Activated naive CD8-positive, alpha-beta T cell treated with anti-CD3 and anti-CD28 coated beads, Interleukin-2, amount 10 ng/mL, durations not matched to agents 7 days and 5 days (primary cell): ENCODE results near the gene ZNF845. TPM values are rescaled to one million over a fixed set of nuclear protein-coding genes. Genes with fewer than 3 reads are reported as not detected.
"Not testable (repeated sequence)": the region's sequence is repeated elsewhere in the genome, so short reads cannot be mapped to it uniquely, and the experiment has no call there.

Source experiments
- ATAC-seq: fragments of 150-1000 bp; cut with Tn5 transposase; one replicate; pipeline ENCODE4 v1.10.0; 2021; ENCODE audit warnings: low read depth, moderate library complexity
- POLR2A ChIA-PET: fragments of 350-600 bp; sonication (Branson Sonifier 250); formaldehyde crosslinking; loops from one replicate; lab custom pipeline; 2021; ENCODE audit warnings: antibody characterized with exemption; lab: Charles Lee
- DNase-seq: peaks from one replicate; pipeline ENCODE4 v3.0.0; 2021
- H3K27ac Mint-ChIP-seq: one replicate; pipeline ENCODE4 v1.8.0; 2022; ENCODE audit warnings: mild to moderate bottlenecking, mixed read lengths
- H3K27me3 Mint-ChIP-seq: one replicate; pipeline ENCODE4 v1.8.0; 2022; ENCODE audit warnings: mild to moderate bottlenecking, moderate library complexity, mixed read lengths
- H3K36me3 Mint-ChIP-seq: one replicate; pipeline ENCODE4 v1.8.0; 2021; ENCODE audit warnings: mild to moderate bottlenecking, mixed read lengths
- H3K4me1 Mint-ChIP-seq: one replicate; pipeline ENCODE4 v1.8.0; 2021; ENCODE audit warnings: mixed read lengths
- H3K4me3 Mint-ChIP-seq: one replicate; pipeline ENCODE4 v1.8.0; 2022; ENCODE audit warnings: mild to moderate bottlenecking, moderate library complexity, mixed read lengths
- H3K9me3 Mint-ChIP-seq: one replicate; pipeline ENCODE4 v1.8.0; 2021; ENCODE audit warnings: mixed read lengths
- total RNA-seq, 2 experiments: library from RNA; stranded (reverse); gene quantifications; one replicate each; pipeline ENCODE4 v1.2.3, GENCODE V29; 2021

The ZNF845 gene
- total RNA-seq = 10 to 100 TPM; 13.0 to 13.1 TPM

DNA sequence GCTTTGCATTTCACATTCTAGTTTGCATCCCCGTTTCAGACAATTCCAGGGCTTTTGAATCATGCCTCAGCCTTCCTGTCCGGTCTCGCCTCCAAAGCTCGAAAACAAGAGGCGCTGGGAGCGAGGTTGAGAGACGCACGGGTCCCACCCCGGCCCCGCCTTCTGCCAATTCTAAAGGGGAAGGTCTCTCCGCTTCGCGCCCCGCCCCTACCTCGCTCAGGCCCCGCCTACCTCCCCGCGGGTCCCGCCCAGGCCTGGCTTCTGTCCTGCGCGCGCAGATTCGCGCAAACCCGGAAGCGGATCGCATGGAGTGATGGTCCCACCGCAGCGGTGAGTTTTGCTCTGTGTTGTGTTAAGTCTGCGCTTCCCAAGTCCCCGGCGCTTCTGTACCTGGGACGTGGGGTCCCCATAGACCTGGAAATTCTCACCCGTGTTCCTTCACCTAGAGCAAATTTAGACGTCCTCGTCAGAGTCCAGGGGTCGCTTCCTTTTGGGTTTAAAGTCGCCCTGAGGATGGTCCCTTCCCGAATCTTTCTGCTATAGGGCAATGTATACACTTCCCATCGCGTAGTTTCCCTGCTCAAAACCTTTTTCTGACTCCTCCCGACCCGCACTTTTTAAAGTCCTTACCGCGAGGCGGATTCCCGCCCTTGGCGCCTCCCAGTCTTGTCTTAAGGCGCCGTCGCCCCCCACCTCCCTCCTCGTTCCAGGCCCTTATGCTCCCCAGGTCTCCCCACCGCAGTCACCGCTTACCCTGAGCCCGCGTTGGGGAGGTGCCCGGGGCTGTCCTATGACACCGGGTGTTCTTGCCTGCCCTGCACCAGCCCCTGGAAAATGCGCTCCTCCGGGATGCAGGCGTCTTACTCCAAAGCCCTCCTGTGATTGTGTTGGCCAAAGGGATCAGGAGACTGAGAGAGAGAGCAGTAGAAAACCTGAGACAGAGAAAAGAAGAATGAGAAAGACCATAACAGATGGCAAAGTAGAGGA is at the start of gene ZNF845:
TSS of gene ZNF845 (plus strand) at position 287 of the 987 bp plus-strand sequence. CDS start 7,559 bp downstream, outside the sequence.
- peaks cover 35% of the 10 kb centered on the region for H3K36me3 Mint-ChIP-seq
- POLR2A ChIA-PET = interaction anchor here (0.7 to 1.7 kb wide), 3 partner anchors 33 to 1162 kb away, joined by 3 to 5 read pairs (median 4); partner anchors contain the start of genes ZNF765 and ZNF836
- H3K4me3 Mint-ChIP-seq = peak within 1 kb of the TSS; percentile 89
- peaks cover 12% of the 10 kb centered on the region for H3K4me1 Mint-ChIP-seq
- peak within 1 kb of the TSS; percentile 86 for H3K27ac Mint-ChIP-seq
- peaks cover 14% of the 10 kb centered on the region for H3K9me3 Mint-ChIP-seq
- peak; percentile 97 for ATAC-seq
- H3K27me3 Mint-ChIP-seq = no peaks in the 10 kb centered on the region
- peak; percentile 99 for DNase-seq

DNA sequence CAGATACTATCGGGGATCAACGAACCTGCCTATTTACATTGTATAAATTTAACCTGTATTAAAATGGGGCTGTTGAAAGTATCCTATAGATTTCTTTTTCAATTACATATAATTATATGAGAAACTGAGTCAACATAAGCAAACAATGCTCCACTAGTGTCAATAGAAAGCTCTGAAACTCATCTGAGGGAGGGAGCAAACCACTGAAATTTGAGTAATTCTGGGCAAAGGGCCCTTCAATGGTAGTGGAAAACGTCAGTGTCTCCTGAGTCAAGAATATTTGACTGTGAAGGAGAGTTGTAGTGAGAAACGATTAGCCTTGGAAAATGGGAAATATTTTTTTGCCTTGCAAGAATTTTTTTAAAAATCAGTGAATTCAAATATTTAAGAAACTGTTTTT is 48.5 kb upstream of the ZNF845 start:
- Mint-ChIP-seq H3K36me3 (no peaks in the 10 kb centered on the region), H3K9me3 (peaks cover 11% of the 10 kb centered on the region), H3K27ac (no peak overlapping the region), H3K4me1 (no peaks in the 10 kb centered on the region), H3K4me3 (no peak overlapping the region), H3K27me3 (no peaks in the 10 kb centered on the region)
- no peak for DNase-seq
- no peak for ATAC-seq
- POLR2A ChIA-PET = no interaction called here

DNA sequence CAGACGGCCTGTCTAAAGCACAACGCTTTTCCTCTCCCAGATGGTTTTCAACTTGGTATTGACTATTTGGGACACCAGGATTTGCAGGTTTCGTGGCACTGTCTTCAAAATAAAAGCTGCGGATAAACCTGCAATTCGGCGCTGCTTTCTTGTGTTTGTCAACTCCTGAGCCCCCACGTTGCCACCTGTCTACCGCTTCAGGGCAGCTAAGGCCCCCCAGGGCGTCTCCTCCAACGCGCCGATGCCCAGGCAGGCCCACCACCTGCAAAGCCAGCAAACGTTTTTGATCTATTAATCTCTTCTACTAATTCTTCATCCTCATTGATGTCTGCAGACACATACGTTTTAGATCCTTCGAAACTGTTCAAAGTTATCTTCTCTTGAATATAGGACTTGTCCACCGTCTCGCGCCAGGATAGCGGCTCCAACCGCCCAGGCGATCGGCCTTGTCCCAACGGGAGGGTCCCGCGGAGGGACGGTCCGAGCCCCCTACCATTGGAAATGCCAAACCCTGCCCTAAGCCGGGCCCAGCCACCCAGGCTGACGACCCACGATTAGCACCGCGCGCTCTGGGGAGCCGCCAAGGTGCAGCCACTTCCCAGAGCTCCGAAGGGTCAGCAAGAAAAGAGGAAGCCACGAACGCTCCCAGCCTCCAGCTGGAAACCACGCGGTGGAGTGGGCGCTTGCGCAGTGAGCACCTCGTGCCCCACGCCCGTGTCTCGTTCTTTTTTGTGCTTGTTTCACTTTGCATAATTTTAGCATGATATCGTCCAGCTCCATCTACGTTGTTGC is 42.6 kb upstream of the ZNF845 start:
- POLR2A ChIA-PET = no interaction called here
- Mint-ChIP-seq H3K27me3 (no peaks in the 10 kb centered on the region), H3K27ac (no peak overlapping the region), H3K4me1 (no peaks in the 10 kb centered on the region), H3K4me3 (no peak overlapping the region), H3K36me3 (no peaks in the 10 kb centered on the region), H3K9me3 (peaks cover 26% of the 10 kb centered on the region)
- no peak for ATAC-seq
- DNase-seq = no peak

DNA sequence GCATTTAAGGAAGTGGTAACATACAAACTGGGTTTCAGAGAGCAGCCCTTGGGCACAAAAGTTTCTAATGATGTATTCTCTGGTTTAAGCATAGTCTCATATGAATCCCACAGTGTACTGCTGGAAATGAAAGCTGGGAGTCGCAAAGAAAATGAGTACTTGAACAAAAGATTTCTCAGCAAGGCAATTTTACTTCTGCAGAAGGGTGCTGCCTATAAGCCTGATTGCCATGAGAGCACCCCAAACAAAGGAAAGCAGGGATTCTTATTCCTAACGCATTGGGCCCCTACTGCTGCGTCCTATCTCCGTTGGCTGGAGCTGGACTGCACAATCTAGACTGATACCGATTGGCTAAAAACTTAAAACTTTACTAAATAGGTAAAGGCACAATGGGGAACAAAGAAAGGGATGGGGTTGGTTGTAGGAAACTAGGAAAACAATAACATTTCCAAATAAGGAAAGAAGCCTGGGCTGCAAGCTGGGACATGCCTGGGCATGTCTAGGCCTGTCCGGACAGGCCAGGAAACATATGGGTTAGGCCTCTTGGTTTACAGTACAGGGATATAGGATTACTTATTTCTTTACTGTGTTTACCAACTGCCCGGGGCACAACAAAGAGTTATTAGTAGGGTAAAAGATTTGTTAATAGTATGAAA is 38.6 kb upstream of the ZNF845 start:
- H3K27me3 Mint-ChIP-seq = no peaks in the 10 kb centered on the region
- POLR2A ChIA-PET = no interaction called here
- H3K27ac Mint-ChIP-seq = no peak overlapping the region
- DNase-seq = no peak
- no peak overlapping the region for H3K4me3 Mint-ChIP-seq
- H3K36me3 Mint-ChIP-seq = no peaks in the 10 kb centered on the region
- no peaks in the 10 kb centered on the region for H3K4me1 Mint-ChIP-seq
- H3K9me3 Mint-ChIP-seq = peaks cover 26% of the 10 kb centered on the region
- ATAC-seq = no peak

DNA sequence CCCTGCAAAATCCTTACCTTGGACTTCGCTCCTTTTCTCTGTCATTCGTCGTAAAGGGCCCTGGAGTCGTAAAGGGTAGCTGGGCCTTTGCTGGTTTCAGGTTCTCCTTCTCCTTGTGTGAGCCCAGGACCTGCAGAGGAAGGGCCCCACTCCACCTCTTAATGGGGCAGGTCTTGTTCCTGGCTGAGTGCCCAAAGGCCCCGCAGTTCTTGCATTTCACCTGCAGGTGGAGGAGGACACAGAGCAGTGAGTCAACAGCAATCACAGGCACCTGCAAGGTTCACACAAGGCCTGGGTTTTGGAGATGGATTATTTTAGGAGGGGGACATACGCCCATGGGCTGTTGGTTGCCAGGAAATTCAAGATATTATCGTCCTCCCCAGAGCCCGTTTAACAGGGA is 32.2 kb upstream of the ZNF845 start:
- ATAC-seq, DNase-seq, H3K4me3 Mint-ChIP-seq, H3K27me3 Mint-ChIP-seq, H3K36me3 Mint-ChIP-seq, H3K4me1 Mint-ChIP-seq, POLR2A ChIA-PET, H3K27ac Mint-ChIP-seq: not testable (repeated sequence)
- H3K9me3 Mint-ChIP-seq = peaks cover 16% of the 10 kb centered on the region

DNA sequence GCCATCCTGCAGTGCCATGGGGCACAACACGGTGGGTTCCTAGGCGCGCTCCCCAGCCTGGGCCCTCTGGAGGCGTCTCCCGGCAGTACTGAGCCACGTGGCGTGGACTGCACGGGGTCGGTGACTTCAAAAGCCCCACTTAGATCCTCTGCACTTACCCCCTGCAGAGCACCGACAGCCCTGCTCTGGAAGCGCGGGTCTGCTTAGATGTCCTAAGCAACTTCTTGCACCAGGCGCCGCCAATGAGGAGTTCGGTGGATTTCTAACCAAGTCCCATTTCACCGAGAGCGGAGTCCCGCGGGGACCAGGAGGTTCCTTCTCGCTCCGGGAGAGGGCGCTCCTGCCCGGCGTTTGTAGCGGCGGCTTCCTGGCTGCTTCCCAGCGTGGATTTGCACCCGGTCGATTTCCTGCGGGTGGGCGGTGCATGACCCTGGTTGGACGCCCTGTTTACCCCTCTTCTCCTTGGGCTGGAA is 25.2 kb upstream of the ZNF845 start:
- peaks cover 6% of the 10 kb centered on the region for H3K27me3 Mint-ChIP-seq
- peak; percentile 37 for DNase-seq
- no peak overlapping the region for H3K27ac Mint-ChIP-seq

DNA sequence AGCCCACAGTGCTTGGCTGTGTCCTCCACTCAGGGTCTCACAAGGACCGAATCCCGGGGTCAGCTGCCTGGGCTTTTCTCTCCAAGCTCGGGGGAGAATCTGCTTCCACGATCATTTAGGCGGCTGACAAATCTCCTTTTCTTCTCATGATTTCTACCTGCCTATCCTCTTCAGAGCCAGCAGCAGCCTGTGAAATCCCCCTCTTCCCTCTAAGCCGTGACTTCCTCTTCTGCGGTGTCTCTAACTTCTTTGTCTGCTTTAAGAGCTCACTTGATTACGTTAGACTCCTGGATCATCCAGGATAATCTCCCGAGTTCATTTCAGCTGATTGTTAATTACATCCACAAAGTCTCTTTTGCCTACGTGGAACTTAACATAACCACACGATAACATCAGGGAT is 22.5 kb upstream of the ZNF845 start:
- Mint-ChIP-seq H3K9me3 (peaks cover 25% of the 10 kb centered on the region), H3K4me3 (no peak overlapping the region), H3K27ac (no peak overlapping the region), H3K27me3 (peaks cover 6% of the 10 kb centered on the region), H3K36me3 (peaks cover 2% of the 10 kb centered on the region), H3K4me1 (no peaks in the 10 kb centered on the region)
- POLR2A ChIA-PET = no interaction called here
- ATAC-seq (no peak), DNase-seq (no peak)

More for the DNA sequence above, 25.2 kb upstream of the ZNF845 start:
- Mint-ChIP-seq H3K4me3 (peak overlapping the region; percentile 42), H3K36me3 (peaks cover 2% of the 10 kb centered on the region), H3K9me3 (peaks cover 23% of the 10 kb centered on the region), H3K4me1 (no peaks in the 10 kb centered on the region)
- no peak for ATAC-seq
- POLR2A ChIA-PET = no interaction called here

DNA sequence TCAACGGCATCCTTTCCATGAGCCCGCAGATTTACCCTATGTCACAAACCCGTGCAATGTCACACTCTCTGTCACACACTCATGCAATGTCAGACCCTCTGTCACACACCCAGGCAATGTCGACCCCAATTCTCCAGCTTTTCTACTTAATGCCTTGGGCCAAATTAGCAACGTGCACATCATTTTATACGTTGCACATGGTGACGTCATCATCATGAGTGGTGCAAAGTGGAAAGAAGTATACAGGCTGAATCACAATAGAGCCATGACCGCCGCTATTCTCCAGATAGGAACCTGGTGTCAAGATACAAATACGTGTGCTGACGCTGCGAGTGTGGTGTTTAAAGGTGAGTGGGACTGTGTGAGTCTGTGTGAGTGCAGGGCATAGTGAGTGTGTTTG is 21.7 kb upstream of the ZNF845 start:
- DNase-seq (no peak), ATAC-seq (no peak)
- POLR2A ChIA-PET = no interaction called here
- Mint-ChIP-seq H3K9me3 (peaks cover 24% of the 10 kb centered on the region), H3K4me1 (no peaks in the 10 kb centered on the region), H3K4me3 (no peak overlapping the region), H3K36me3 (peaks cover 2% of the 10 kb centered on the region), H3K27me3 (peaks cover 2% of the 10 kb centered on the region), H3K27ac (no peak overlapping the region)

DNA sequence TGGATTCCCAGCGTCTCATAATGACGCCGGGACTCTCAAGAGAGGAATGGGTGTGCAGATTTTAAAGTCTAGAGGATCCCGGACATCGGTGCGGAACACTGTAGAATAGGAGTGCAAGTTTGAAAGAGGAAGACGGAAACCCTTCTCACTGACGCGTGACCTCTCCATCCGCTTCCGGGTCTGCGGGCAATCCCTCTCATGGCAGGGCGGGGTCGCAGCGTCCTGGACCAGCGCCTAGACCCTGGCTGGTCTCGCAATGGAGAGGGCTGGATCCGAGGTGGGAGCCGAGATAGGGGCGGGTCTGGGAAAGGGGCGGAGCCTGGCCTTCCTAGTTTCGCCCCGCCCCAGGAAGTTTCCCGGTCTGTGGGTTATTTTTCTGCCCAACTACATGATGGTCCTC is 4.6 kb upstream of the ZNF845 start:
- POLR2A ChIA-PET = no interaction called here
- peaks cover 29% of the 10 kb centered on the region for H3K9me3 Mint-ChIP-seq
- peaks cover 3% of the 10 kb centered on the region for H3K4me1 Mint-ChIP-seq
- no peaks in the 10 kb centered on the region for H3K27me3 Mint-ChIP-seq
- ATAC-seq (no peak), DNase-seq (peak; percentile 50)
- peak overlapping the region; percentile 61 for H3K4me3 Mint-ChIP-seq
- H3K36me3 Mint-ChIP-seq = peaks cover 13% of the 10 kb centered on the region
- peak overlapping the region; percentile 32 for H3K27ac Mint-ChIP-seq

DNA sequence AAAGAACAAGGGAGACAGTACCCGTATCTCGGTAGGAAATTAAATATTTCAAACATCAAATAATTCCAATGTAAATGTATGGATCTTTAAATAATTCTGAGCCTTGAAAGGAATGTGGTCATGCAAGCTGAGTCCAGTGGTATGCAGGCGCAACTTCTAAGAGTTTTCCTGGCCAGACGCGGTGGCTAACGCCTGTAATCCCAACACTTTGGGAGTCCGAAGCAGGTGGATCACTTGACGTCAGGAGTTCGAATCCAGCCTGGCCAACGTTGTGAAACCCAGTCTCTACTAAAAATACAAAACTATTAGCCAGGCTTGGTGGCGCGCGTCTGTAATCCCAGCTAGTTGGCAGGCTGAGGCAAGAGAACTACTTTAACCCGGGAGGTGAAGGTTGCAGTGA is 1.1 kb upstream of the ZNF845 start:
- POLR2A ChIA-PET = interaction anchor here (0.6 to 1.7 kb wide), 3 partner anchors 62 to 1161 kb away, joined by 3 to 5 read pairs (median 3); partner anchors contain the start of genes ZNF765 and ZNF836
- no peak overlapping the region for H3K27ac Mint-ChIP-seq
- DNase-seq (no peak), ATAC-seq (no peak)
- H3K4me1 Mint-ChIP-seq = peaks cover 12% of the 10 kb centered on the region
- H3K9me3 Mint-ChIP-seq = peaks cover 22% of the 10 kb centered on the region
- H3K4me3 Mint-ChIP-seq = peak overlapping the region; percentile 71
- H3K27me3 Mint-ChIP-seq = no peaks in the 10 kb centered on the region
- H3K36me3 Mint-ChIP-seq = peaks cover 28% of the 10 kb centered on the region

DNA sequence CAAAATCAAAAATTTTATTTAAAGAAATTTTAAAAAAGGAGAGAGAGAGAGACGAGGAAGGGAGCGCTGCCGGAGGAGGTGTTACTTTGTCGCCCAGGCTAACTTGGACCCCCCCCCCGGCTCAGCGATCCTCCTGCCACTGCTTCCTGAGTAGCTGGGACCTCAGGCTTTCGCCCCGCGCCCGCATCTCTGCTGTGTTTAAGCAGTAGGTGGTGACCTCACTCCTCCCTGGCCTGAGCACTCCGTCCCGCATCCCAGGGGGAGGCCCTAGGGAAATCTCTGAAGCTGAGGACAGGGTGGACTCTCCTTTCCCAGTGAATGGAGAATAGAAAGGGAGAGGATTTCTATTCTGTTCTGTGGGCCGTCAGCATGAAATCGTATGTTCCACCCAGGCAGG is 485 bp upstream of the ZNF845 start:
- Mint-ChIP-seq H3K36me3 (peaks cover 34% of the 10 kb centered on the region), H3K9me3 (peaks cover 18% of the 10 kb centered on the region), H3K4me3 (peak overlapping the region; percentile 89)

DNA sequence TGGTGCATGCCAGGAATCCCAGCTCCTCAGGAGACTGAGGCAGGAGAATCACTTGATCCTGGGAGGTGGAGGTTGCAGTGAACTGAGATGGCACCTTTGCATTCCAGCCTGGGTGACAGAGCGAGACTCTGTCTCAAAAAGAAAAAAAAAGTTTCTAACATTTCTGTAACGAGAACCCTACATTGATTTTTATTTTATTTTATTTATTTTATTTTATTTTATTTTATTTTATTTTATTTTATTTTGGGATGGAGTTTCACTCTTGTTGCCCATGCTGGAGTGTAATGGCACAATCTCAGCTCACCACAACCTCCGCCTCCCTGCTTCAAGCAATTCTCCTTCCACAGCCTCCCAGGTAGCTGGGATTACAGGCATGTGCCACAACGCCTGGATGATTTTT is 10.9 kb downstream of the ZNF845 start:
- Mint-ChIP-seq H3K9me3 (peaks cover 37% of the 10 kb centered on the region), H3K36me3 (peaks cover 91% of the 10 kb centered on the region)
- POLR2A ChIA-PET, H3K4me3 Mint-ChIP-seq, DNase-seq, H3K4me1 Mint-ChIP-seq, H3K27me3 Mint-ChIP-seq, H3K27ac Mint-ChIP-seq, ATAC-seq: not testable (repeated sequence)

More for the DNA sequence above, 485 bp upstream of the ZNF845 start:
- H3K27ac Mint-ChIP-seq = peak overlapping the region; percentile 86
- no peaks in the 10 kb centered on the region for H3K27me3 Mint-ChIP-seq
- no peak for DNase-seq
- H3K4me1 Mint-ChIP-seq = peaks cover 12% of the 10 kb centered on the region
- ATAC-seq = no peak
- POLR2A ChIA-PET = interaction anchor here (0.6 to 1.7 kb wide), 4 partner anchors 34 to 1162 kb away, joined by 3 to 5 read pairs (median 4); partner anchors contain the start of genes ZNF765 and ZNF836

DNA sequence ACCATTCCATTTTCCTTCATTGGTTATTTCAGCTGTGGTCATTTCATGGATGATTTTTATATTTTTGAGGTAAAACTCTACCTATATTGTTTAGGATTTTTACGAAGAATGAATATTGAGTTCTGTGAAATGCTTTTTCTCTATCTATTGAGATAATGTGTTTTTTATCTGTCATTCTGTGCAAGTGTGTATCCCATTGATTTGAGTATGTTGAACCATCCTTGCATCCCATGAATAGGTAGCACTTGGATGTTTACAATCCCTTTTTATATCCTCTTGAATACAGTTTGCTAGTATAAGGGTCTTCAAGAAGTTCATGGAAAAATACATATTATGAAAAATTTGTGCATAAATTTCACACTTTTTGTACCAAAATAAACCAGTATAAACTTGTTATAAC is 22.2 kb downstream of the ZNF845 start:
- H3K36me3 Mint-ChIP-seq = peaks cover 44% of the 10 kb centered on the region
- no peaks in the 10 kb centered on the region for H3K4me1 Mint-ChIP-seq
- H3K27ac Mint-ChIP-seq = no peak overlapping the region
- H3K9me3 Mint-ChIP-seq = peaks cover 43% of the 10 kb centered on the region
- DNase-seq (no peak), ATAC-seq (no peak)
- POLR2A ChIA-PET = no interaction called here
- no peak overlapping the region for H3K4me3 Mint-ChIP-seq
- no peaks in the 10 kb centered on the region for H3K27me3 Mint-ChIP-seq
